ENCODE measurements around the gene FREM3. TPM values are rescaled to one million over a fixed set of nuclear protein-coding genes. Genes with fewer than 3 reads are reported as not detected.

The FREM3 gene
- total RNA-seq, 4 donors from 2014 or later = not detected

- Histone ChIP-seq H3K27ac (no peak overlapping the region), H3K27me3 (no peaks in the 10 kb centered on the region), H3K4me1 (peaks cover 0 to 6% (median 5%) of the 10 kb centered on the region in 3 donors), H3K4me3 (no peak overlapping the region), H3K36me3 (no peaks in the 10 kb centered on the region), H3K9me3 (no peaks in the 10 kb centered on the region)
- intact Hi-C loops (cut with DNase I) = no loop called here
- 74 to 86% methylated on average over 2 of the region's 2 CpGs for WGBS, 2 donors
- DNase-seq = no peak
- TF ChIP-seq POLR2A (IDR thresholded peaks at IDR 0.05) = no peak
- TF ChIP-seq CTCF (IDR thresholded peaks at IDR 0.05) = no peak
Observed at GRCh38 chr4:143564472-143564871, 136.0 kb downstream of the FREM3 start.

- TF ChIP-seq CTCF (IDR thresholded peaks at IDR 0.05) (no peak), POLR2A (IDR thresholded peaks at IDR 0.05) (no peak)
- WGBS, 2 donors = 62 to 68% methylated on average over 4 to 15 of the region's 17 CpGs
- Histone ChIP-seq H3K27ac (peak overlapping the region; percentile 25 to 70 (median 54)), H3K9me3 (no peaks in the 10 kb centered on the region), H3K4me3 (peak overlapping the region; percentile 42 to 75 (median 54)), H3K36me3 (peaks cover 0 to 12% (median 0%) of the 10 kb centered on the region in 3 donors), H3K4me1 (peaks cover 0 to 18% (median 11%) of the 10 kb centered on the region in 3 donors), H3K27me3 (no peaks in the 10 kb centered on the region)
- intact Hi-C loops (cut with DNase I) = no loop called here
- no peak for DNase-seq
Observed at GRCh38 chr4:143559757-143560147, 140.7 kb downstream of the FREM3 start.

GRCh38 chr4:143558823-143559756, 141.4 kb downstream of the FREM3 start:
- Histone ChIP-seq H3K4me1 (peaks cover 0 to 18% (median 11%) of the 10 kb centered on the region in 3 donors), H3K36me3 (peaks cover 0 to 18% (median 0%) of the 10 kb centered on the region in 3 donors), H3K4me3 (peak overlapping the region; percentile 42 to 75 (median 54)), H3K9me3 (no peaks in the 10 kb centered on the region), H3K27me3 (no peaks in the 10 kb centered on the region), H3K27ac (peak overlapping the region; percentile 25 to 70 (median 54))
- TF ChIP-seq CTCF (IDR thresholded peaks at IDR 0.05) (peak in 5 of 6 experiments; percentile 18 to 61 (median 39)), POLR2A (IDR thresholded peaks at IDR 0.05) (no peak)
- WGBS, 2 donors = 5% methylated on average over 14 to 34 of the region's 57 CpGs
- intact Hi-C loops (cut with DNase I) = no loop called here
- DNase-seq = no peak

GRCh38 chr4:143558286-143558685, 142.2 kb downstream of the FREM3 start:
- Histone ChIP-seq H3K4me3 (no peak overlapping the region), H3K4me1 (peaks cover 0 to 18% (median 11%) of the 10 kb centered on the region in 3 donors), H3K27ac (no peak overlapping the region), H3K36me3 (peaks cover 0 to 26% (median 0%) of the 10 kb centered on the region in 3 donors), H3K27me3 (no peaks in the 10 kb centered on the region), H3K9me3 (no peaks in the 10 kb centered on the region)
- DNase-seq = no peak
- intact Hi-C loops (cut with DNase I) = no loop called here
- WGBS, 2 donors = 92% methylated on average over 2 of the region's 2 CpGs
- TF ChIP-seq POLR2A (IDR thresholded peaks at IDR 0.05) (no peak), CTCF (IDR thresholded peaks at IDR 0.05) (no peak)

- TF ChIP-seq POLR2A (IDR thresholded peaks at IDR 0.05) (no peak), CTCF (IDR thresholded peaks at IDR 0.05) (no peak)
- Histone ChIP-seq H3K4me3 (no peak overlapping the region), H3K36me3 (peaks cover 0 to 52% (median 0%) of the 10 kb centered on the region in 3 donors), H3K4me1 (peaks cover 0 to 18% (median 11%) of the 10 kb centered on the region in 3 donors), H3K27ac (no peak overlapping the region), H3K27me3 (no peaks in the 10 kb centered on the region), H3K9me3 (no peaks in the 10 kb centered on the region)
- 61 to 77% methylated on average over 5 of the region's 5 CpGs for WGBS, 2 donors
- intact Hi-C loops (cut with DNase I) = no loop called here
- no peak for DNase-seq
Observed at GRCh38 chr4:143555676-143556075, 144.8 kb downstream of the FREM3 start.
